Activated T-cell treated with anti-CD3 and anti-CD28 coated beads, Interleukin-2, amount 50 U/mL, for 72 hours (primary cell): Measurements from ENCODE around the gene ITFG2. TPM values are rescaled to one million over a fixed set of nuclear protein-coding genes. Genes with fewer than 3 reads are reported as not detected.
"Not testable (repeated sequence)": the region's sequence is repeated elsewhere in the genome, so short reads cannot be mapped to it uniquely, and the experiment has no call there.

ENCODE experiments used
- ATAC-seq, 2 donors: fragments of 150-1000 bp; cut with Tn5 transposase; replicated peaks in 1 of 2; 2 replicates each; pipeline ENCODE4 v1.10.0; 2021; ENCODE audit warnings: moderate library complexity in 2 of 2, mild to moderate bottlenecking in 1 of 2
- DNase-seq, 2 donors: peaks; one replicate each; pipeline ENCODE4 v3.0.0; 2021 to 2022; ENCODE audit warnings: mixed read lengths in 1 of 2
- H3K27ac Mint-ChIP-seq: one replicate; pipeline ENCODE4 v1.8.0; 2022; ENCODE audit warnings: mild to moderate bottlenecking, moderate library complexity, mixed read lengths
- H3K27me3 Mint-ChIP-seq: one replicate; pipeline ENCODE4 v1.8.0; 2022; ENCODE audit warnings: low read depth, mixed read lengths
- H3K36me3 Mint-ChIP-seq, 2 donors: one replicate each; pipeline ENCODE4 v1.8.0; 2022; ENCODE audit warnings: mixed read lengths in 2 of 2, mild to moderate bottlenecking in 1 of 2; ENCODE audit not compliant: insufficient read depth in 2 of 2
- H3K4me1 Mint-ChIP-seq: one replicate; pipeline ENCODE4 v1.8.0; 2022; ENCODE audit warnings: low read depth, mixed read lengths
- H3K4me3 Mint-ChIP-seq, 2 donors: one replicate each; pipeline ENCODE4 v1.8.0; 2022; ENCODE audit warnings: mild to moderate bottlenecking in 2 of 2, mixed read lengths in 2 of 2, moderate library complexity in 2 of 2
- H3K9me3 Mint-ChIP-seq, 2 donors: one replicate each; pipeline ENCODE4 v1.8.0; 2022; ENCODE audit warnings: mixed read lengths in 2 of 2
- total RNA-seq, 2 donors: library from RNA; stranded (reverse); gene quantifications; one replicate each; pipeline ENCODE4 v1.2.3, GENCODE V29; 2022

Gene ITFG2
- total RNA-seq, 2 donors from 2014 or later = 19.2 to 20.3 TPM

DNA sequence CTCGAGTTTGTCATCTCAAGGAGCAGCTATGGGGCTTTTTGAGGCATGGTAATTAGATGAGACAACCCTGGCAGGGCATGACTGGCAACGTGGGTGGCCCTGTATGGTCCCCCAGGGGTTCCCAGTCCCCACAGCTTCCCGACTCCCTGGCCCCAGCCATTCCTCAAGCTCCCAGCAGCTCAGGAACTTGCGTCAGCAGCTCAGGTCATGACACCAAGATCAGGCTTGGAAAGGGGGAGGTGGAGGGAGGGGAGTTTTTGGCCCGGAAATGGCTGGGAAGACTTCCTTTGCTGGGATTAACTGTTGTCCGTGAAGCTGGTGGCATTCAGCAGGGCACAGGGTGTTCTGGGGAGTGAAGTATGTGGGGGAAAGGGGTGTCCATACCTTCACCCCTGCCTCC is 32.8 kb downstream of the ITFG2 start:
- H3K27ac Mint-ChIP-seq = no peak overlapping the region
- peaks cover 2 to 5% of the 10 kb centered on the region in 2 donors for H3K36me3 Mint-ChIP-seq
- no peak for ATAC-seq
- H3K27me3 Mint-ChIP-seq = no peaks in the 10 kb centered on the region
- DNase-seq = no peak
- H3K4me3 Mint-ChIP-seq = no peak overlapping the region
- no peaks in the 10 kb centered on the region for H3K9me3 Mint-ChIP-seq
- H3K4me1 Mint-ChIP-seq = no peaks in the 10 kb centered on the region

DNA sequence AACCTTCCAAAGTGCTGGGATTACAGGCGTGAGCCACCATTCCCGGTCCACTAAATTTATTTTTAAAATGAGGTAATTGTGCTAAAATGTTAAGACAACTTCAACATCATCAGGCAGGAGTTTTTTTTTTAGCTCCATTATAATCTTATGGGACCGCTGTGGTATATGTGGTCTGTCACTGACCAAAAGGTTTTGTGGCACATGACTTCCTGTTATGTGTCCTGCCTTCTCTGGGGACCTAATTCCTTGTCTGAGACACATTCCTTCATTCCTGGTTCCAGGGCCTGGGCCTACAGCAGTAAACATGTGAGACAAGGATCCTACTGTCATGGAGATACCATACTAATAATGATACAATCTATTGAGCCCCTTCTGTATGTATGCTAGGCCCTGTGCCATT is 39.5 kb downstream of the ITFG2 start:
- no peak for ATAC-seq
- no peaks in the 10 kb centered on the region for H3K4me1 Mint-ChIP-seq
- H3K36me3 Mint-ChIP-seq = peaks cover 2 to 3% of the 10 kb centered on the region in 2 donors

DNA sequence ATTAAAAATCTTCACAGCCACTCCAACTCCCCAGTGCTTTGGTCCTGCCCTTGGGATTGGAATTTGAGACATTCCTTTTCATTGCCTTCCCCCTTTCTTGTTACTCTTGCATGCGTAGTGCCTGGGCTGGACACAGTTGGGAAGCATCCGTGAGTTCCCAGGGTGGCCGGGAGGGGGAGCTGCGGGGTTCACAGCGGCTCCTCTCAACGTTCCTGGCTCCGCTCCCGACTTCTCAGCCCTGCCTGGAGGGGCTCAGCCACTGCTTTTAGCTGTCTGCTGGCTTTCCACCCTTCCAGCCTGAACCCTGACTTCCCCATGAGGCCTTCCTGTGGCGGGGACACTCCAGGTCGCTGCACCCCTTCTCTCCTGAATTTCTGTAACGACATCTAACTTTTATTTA is 41.2 kb downstream of the ITFG2 start:
- DNase-seq (peak; percentile 53 to 68), ATAC-seq (peak; percentile 55 to 69)
- peak overlapping the region; percentile 13 for H3K27ac Mint-ChIP-seq
- no peaks in the 10 kb centered on the region for H3K27me3 Mint-ChIP-seq
- H3K4me1 Mint-ChIP-seq = no peaks in the 10 kb centered on the region
- H3K36me3 Mint-ChIP-seq = peaks cover 1 to 5% of the 10 kb centered on the region in 2 donors
- no peak overlapping the region for H3K4me3 Mint-ChIP-seq
- no peaks in the 10 kb centered on the region for H3K9me3 Mint-ChIP-seq

More for the DNA sequence above, 39.5 kb downstream of the ITFG2 start:
- H3K27ac Mint-ChIP-seq = no peak overlapping the region
- DNase-seq = no peak
- no peak overlapping the region for H3K4me3 Mint-ChIP-seq
- no peaks in the 10 kb centered on the region for H3K9me3 Mint-ChIP-seq
- no peaks in the 10 kb centered on the region for H3K27me3 Mint-ChIP-seq

DNA sequence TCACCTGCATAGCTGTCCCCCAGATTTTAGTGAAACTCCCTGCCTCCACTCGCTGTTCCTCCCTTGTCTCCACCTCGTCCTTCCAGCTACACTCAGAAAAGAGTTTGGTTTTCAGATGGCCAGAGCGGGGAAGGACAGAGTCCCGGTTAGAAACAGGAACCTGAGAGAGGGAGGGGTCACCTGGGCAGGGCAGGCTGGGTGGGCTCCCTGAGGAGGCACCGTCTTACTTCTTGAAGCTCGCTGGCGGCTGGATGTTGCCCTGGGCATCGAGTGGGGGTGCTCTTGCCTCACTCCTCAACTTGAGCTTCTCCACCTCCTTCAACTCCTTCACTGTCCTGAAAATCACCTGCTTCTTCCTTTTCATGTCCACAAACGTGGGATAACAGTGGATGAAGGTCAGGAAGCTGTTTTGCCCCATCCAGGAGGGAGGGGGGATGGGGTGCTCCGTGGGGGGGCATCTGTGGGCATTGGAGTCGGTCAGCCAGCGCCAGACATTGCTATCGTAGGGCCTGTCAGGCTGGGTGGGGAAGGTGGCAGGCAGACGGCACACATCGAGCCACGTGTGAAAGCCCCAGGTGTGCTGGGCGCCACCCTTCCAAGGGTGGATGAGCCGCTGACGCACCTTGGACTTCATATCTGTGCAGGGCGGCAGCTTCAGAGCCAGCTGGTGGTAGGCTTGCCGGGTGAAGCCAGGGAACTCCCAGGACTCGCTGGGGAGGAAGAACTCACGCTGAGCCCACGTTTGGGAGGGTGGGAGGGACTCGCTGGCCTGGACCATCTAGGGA is 42.4 kb downstream of the ITFG2 start:
- ATAC-seq = no peak
- Mint-ChIP-seq H3K4me1 (no peaks in the 10 kb centered on the region), H3K9me3 (no peaks in the 10 kb centered on the region), H3K27me3 (no peaks in the 10 kb centered on the region), H3K36me3 (peaks cover 3 to 11% of the 10 kb centered on the region in 2 donors), H3K27ac (no peak overlapping the region), H3K4me3 (no peak overlapping the region)
- no peak for DNase-seq

DNA sequence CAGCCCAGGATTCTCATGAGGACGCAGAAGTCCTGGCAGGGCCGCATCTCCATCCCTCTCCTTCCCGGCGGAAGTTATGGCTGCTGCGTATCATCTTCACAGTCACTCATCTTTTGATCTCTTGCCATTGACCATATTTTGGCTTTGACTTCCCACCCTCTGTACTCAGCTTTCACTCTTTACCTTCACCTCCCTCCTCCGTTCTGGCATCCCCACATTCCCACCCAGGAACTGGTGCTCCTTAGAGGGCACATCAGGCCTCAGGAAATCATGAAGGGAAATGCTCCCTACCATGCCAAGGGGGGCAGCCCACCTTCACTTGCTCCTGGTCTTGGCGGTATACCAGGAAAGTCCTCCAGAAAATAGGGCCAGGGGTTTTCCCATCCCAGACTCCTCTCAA is 43.1 kb downstream of the ITFG2 start:
- no peaks in the 10 kb centered on the region for H3K9me3 Mint-ChIP-seq
- H3K4me3 Mint-ChIP-seq = no peak overlapping the region
- H3K4me1 Mint-ChIP-seq = no peaks in the 10 kb centered on the region
- ATAC-seq (no peak), DNase-seq (no peak)
- H3K27me3 Mint-ChIP-seq = no peaks in the 10 kb centered on the region
- peaks cover 3 to 15% of the 10 kb centered on the region in 2 donors for H3K36me3 Mint-ChIP-seq
- no peak overlapping the region for H3K27ac Mint-ChIP-seq

DNA sequence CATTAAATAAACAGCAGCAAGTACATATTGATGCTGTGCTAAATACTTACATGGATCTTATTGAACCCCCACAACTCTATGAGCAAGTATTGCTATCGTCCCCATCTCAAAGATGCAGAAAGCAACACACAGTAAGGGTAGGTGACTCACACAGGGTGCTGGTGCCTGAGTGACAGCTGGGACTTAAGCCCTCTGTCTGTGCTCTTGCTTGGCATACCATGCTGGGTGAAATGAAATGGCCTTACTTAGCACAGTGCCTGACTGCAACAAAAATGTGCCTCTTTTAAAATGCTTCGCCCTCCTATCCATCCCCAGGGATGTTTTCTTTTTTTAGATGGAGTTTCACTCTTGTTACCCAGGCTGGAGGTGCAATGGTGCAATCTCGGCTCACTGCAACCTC is 43.6 kb downstream of the ITFG2 start:
- no peaks in the 10 kb centered on the region for H3K27me3 Mint-ChIP-seq
- peaks cover 3 to 15% of the 10 kb centered on the region in 2 donors for H3K36me3 Mint-ChIP-seq
- no peak for ATAC-seq
- no peak overlapping the region for H3K4me3 Mint-ChIP-seq
- peak overlapping the region; percentile 33 for H3K27ac Mint-ChIP-seq
- H3K9me3 Mint-ChIP-seq = no peaks in the 10 kb centered on the region
- no peaks in the 10 kb centered on the region for H3K4me1 Mint-ChIP-seq
- no peak for DNase-seq

DNA sequence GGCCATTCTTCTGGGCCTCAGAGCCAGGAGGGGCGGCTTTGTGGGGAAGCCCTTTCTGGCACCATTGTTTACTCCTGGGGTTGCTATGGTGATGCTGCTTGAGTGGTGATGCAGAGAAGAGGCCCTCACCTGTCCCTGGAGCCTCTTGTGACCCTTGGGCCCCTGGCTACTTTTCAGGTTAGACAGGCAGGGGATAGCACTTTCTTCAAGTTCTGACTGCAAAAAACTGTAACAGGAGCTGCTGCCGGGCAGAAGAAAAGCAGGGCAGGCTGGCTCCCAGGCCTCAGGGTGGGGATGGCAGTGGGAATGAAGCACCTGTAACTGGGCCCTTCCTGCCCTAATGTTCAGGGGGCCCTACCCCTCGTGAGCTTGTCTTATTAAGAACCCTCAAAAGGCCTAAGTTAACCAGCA is 44.6 kb downstream of the ITFG2 start, which contains the start of gene TEX52:
TSS of gene TEX52 (minus strand) at position 19 of the 411 bp plus-strand sequence. CDS start at position 6, 13 bp downstream.
- H3K9me3 Mint-ChIP-seq = no peaks in the 10 kb centered on the region
- H3K27ac Mint-ChIP-seq = peak within 1 kb of the TSS; percentile 33
- H3K27me3 Mint-ChIP-seq = no peaks in the 10 kb centered on the region
- ATAC-seq (no peak), DNase-seq (no peak)
- no peaks in the 10 kb centered on the region for H3K4me1 Mint-ChIP-seq
- H3K4me3 Mint-ChIP-seq = no peak within 1 kb of the TSS
- peaks cover 3 to 15% of the 10 kb centered on the region in 2 donors for H3K36me3 Mint-ChIP-seq

DNA sequence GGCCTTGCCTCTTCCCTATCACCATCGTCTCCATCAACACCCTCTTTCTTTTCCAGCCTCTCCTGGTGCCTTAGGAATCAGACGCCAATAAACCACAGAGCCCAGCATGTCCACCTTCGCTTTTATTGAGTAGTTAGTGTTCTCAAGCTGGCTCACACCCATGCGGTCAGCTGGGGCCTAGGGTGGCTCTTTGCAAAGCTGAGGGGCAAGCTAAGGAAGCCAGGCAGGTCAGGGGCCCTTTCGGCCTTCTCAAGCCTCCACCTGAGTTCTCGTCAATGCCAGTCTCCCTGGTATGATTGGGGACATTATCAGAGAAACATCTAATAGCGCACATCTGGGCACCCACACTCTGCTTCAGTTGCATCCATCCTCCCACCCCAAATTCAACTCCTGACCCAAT is 45.1 kb downstream of the ITFG2 start:
- Mint-ChIP-seq H3K9me3 (no peaks in the 10 kb centered on the region), H3K36me3 (peaks cover 3 to 15% of the 10 kb centered on the region in 2 donors), H3K27ac (no peak overlapping the region), H3K27me3 (no peaks in the 10 kb centered on the region), H3K4me3 (no peak overlapping the region), H3K4me1 (no peaks in the 10 kb centered on the region)
- ATAC-seq (no peak), DNase-seq (no peak)

DNA sequence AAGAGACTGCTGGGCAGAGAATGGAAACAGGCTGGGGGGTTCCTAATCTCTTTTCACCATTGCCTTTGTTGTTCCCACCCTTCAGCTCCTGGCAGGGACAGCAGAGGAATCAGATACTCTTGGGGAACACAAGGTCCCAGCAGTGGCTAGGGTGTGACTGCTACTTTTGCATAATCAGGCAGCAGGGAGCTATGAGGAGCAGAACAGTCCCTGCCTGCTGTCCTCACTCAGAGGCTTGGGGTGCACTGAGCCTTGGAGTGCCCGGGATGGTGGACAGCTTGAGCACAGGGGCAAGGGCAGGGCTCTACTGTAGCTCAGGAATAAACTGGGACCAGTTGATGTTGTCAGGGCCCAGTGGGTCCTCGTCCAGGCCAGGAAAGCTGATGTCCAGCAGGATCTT is 45.9 kb downstream of the ITFG2 start:
- Mint-ChIP-seq H3K27ac (no peak overlapping the region), H3K4me3 (no peak overlapping the region), H3K27me3 (no peaks in the 10 kb centered on the region), H3K4me1 (no peaks in the 10 kb centered on the region), H3K36me3 (peaks cover 3 to 18% of the 10 kb centered on the region in 2 donors), H3K9me3 (no peaks in the 10 kb centered on the region)
- DNase-seq = no peak
- no peak for ATAC-seq

DNA sequence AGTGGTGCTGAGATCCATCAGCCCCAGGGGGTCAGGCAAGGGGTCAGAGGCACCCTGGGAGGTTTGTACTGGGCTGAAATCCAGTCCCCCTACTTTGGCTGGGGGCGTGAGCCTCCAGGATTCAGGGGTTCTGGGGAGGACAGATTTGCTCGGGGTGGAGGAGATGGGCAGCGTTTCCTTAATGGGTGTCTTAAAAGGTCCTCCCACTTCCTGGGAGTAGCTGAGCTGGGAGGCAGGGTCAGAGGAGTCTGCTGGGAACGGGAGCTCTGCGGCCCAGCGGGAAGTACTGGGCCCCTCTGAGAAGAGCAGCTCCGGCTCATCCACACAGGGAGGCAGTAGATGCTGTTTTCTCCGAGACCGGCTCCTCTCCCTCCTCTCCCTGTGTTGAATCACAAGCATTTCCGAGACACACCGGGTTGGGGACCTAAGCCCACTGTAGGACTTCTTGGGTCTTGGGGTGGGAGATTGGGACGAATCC is 46.5 kb downstream of the ITFG2 start:
- Mint-ChIP-seq H3K27ac (no peak overlapping the region), H3K4me1 (no peaks in the 10 kb centered on the region), H3K9me3 (no peaks in the 10 kb centered on the region), H3K27me3 (no peaks in the 10 kb centered on the region), H3K4me3 (no peak overlapping the region), H3K36me3 (peaks cover 4 to 23% of the 10 kb centered on the region in 2 donors)
- no peak for DNase-seq
- no peak for ATAC-seq

DNA sequence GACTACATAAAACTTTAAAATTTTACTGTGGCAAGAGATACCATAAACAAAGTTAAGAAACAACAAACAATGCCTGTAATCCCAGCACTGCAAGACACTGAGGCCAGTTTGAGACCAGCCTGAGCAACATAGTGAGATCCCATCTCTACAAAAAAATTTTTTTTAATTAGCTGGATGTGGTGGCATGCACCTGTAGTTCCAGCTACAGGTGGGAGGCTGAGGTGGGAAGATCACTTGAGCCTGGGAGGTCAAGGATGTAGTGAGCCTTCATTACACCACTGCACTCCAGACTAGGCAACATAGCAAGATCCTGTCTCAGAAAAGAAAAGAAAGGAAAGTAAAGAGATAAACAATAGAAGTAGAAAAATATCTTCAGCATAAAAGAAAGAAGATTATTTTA is 47.7 kb downstream of the ITFG2 start:
- DNase-seq (no peak), ATAC-seq (no peak)
- no peaks in the 10 kb centered on the region for H3K4me1 Mint-ChIP-seq
- H3K27ac Mint-ChIP-seq = no peak overlapping the region
- no peak overlapping the region for H3K4me3 Mint-ChIP-seq
- peaks cover 5 to 32% of the 10 kb centered on the region in 2 donors for H3K36me3 Mint-ChIP-seq
- no peaks in the 10 kb centered on the region for H3K9me3 Mint-ChIP-seq
- no peaks in the 10 kb centered on the region for H3K27me3 Mint-ChIP-seq

DNA sequence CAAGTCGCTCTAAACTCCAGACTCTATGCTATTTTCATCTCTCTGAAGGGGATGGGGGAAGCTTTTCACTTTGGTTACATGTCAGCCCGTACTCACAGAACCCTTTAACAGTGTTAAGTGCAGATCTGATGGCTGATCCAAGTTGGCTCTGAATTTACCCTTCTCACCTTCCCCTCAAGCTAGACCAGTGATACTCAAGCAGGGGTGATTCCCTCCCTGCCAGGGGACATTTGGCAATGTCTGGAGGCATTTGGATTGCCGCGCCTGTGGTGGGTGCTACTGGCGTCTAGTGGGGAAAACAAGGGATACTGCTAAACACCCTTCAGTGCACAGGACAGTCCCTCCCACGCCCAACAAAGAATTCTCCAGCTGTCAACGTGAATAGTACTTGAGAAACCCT is 50.4 kb downstream of the ITFG2 start:
- Mint-ChIP-seq H3K4me3 (no peak overlapping the region), H3K27me3 (no peaks in the 10 kb centered on the region), H3K9me3 (no peaks in the 10 kb centered on the region), H3K4me1 (peaks cover 10% of the 10 kb centered on the region), H3K27ac (no peak overlapping the region), H3K36me3 (peaks cover 14 to 49% of the 10 kb centered on the region in 2 donors)
- no peak for ATAC-seq
- DNase-seq = no peak

DNA sequence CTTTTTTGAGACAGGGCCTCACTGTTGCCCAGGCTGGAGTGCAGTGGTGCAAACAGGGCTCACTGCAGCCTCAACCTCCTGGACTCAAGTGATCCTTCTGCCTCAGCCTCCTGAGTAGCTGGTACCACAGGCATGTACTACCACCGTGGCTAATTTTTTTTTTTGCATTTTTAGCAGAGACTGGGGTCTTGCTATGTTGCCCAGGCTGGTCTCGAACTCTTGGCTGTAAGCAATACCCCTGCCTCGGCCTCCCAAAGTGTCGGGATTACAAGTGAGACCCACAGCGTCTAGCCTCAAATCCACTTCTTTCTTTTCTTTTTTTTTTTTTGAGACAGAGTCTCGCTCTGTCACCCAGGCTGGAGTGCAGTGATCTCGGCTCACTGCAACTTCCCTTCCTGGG is 50.9 kb downstream of the ITFG2 start:
- Mint-ChIP-seq H3K36me3 (peaks cover 16 to 47% of the 10 kb centered on the region in 2 donors), H3K4me1 (peaks cover 15% of the 10 kb centered on the region)
- H3K27me3 Mint-ChIP-seq, ATAC-seq, DNase-seq, H3K27ac Mint-ChIP-seq, H3K4me3 Mint-ChIP-seq, H3K9me3 Mint-ChIP-seq: not testable (repeated sequence)

DNA sequence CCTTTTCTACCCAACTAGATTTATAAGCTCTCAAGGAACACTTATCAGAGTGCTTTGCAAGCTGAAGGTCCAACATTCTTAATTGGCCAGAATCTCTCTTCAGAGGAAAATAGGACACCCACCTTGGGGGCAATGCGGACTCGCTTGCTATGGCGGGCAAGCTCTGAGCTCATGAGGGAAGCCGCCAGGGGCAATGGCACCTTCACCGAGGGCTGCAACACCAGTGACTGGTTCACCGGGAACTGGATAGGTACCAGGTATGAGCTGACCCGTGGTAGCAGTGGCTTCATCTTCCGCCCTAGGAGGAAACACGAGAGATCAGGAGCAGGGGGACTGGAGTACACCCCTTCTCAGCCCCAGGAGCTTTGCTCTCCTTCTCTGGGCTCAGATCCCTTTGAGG is 51.7 kb downstream of the ITFG2 start:
- no peaks in the 10 kb centered on the region for H3K9me3 Mint-ChIP-seq
- H3K4me1 Mint-ChIP-seq = peaks cover 23% of the 10 kb centered on the region
- no peak for DNase-seq
- peaks cover 17 to 45% of the 10 kb centered on the region in 2 donors for H3K36me3 Mint-ChIP-seq
- ATAC-seq = no peak
- H3K27ac Mint-ChIP-seq = peak overlapping the region; percentile 31
- H3K27me3 Mint-ChIP-seq = no peaks in the 10 kb centered on the region
- H3K4me3 Mint-ChIP-seq = no peak overlapping the region
